ENCODE measurements around the gene NEK6.

- TF ChIP-seq, protein P1, sequence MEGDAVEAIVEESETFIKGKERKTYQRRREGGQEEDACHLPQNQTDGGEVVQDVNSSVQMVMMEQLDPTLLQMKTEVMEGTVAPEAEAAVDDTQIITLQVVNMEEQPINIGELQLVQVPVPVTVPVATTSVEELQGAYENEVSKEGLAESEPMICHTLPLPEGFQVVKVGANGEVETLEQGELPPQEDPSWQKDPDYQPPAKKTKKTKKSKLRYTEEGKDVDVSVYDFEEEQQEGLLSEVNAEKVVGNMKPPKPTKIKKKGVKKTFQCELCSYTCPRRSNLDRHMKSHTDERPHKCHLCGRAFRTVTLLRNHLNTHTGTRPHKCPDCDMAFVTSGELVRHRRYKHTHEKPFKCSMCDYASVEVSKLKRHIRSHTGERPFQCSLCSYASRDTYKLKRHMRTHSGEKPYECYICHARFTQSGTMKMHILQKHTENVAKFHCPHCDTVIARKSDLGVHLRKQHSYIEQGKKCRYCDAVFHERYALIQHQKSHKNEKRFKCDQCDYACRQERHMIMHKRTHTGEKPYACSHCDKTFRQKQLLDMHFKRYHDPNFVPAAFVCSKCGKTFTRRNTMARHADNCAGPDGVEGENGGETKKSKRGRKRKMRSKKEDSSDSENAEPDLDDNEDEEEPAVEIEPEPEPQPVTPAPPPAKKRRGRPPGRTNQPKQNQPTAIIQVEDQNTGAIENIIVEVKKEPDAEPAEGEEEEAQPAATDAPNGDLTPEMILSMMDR (IDR thresholded peaks at IDR 0.05) = no peak
- no peak for TF ChIP-seq ZFX (IDR thresholded peaks at IDR 0.05; ENCODE audit: borderline replicate concordance)
These were observed 107.3 kb downstream of the NEK6 start for GRCh38 chr9:124365036-124365435.

All from 22Rv1 (cell line).